ENCODE results near the gene SERINC2.
A peak's percentile ranks its signal among the peaks of the same experiment; 100 is the strongest.

The SERINC2 gene

DNA sequence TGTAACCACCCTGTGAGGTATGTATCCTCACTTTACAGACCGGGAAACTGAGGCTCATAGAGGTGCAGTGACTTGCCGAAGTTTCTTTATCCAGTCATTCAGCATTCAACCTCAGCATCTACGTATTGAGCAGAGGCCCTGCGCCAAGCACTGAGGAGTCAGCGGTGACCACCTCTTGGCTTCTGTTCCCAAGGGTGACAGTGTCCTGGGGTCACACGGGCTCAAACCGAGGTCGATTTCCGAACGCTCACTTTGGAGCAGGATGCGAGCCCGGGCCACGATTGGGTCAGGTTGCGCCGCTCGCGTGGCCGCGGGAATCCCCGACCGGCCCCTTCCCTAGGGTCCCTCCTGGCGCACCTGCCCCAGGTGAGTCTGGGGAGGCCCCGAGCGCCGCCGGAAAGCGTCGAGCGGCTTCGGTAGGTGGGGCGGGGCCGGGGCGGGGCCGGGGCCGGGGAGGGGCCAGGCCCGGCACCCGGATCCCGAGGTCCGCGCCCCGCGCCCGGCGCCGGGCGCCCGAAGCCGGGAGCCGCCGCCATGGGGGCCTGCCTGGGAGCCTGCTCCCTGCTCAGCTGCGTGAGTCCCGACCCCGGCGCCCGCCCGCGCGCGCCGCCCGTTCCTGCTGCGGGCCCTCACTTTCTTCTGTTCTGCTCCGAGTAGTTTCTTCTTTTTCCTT lies at the start of gene SERINC2:
TSS of gene SERINC2 (plus strand) at position 482 of the 673 bp plus-strand sequence. CDS start at position 535, 53 bp downstream.
- peak; percentile 28 for DNase-seq

DNA sequence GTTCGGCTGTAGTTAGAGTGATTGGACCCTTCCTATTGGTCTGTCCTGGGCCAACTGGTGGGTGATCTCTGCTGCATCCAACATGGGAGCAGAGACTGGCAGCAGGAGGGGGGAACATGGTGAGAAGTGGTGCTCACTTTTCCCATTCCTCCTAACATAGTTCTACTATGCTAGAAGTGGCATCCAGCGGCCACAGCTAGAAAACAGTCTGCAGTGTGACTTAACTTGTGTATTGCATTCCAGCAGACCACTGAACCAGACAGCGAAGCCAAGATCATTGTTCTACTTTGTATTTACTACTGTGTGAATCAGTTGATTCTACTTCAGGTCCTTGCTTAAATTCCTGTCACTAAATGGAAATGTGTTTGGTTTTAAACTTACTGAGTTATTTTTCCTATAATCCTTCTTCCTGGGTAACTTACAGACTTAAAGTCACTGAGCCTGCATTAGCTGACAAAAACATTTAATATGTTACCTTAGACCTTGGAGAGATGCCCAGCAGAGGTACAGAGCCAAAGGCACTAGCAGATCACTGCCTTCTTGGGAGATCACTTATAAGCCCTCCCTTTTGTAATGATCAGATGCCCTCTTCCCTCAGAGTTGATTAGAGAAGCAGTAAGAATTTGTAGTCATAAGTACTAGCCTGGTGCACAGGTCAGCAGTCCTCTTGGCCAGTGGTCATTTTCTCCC lies 48.3 kb upstream of the SERINC2 start:
- no peak for DNase-seq

DNA sequence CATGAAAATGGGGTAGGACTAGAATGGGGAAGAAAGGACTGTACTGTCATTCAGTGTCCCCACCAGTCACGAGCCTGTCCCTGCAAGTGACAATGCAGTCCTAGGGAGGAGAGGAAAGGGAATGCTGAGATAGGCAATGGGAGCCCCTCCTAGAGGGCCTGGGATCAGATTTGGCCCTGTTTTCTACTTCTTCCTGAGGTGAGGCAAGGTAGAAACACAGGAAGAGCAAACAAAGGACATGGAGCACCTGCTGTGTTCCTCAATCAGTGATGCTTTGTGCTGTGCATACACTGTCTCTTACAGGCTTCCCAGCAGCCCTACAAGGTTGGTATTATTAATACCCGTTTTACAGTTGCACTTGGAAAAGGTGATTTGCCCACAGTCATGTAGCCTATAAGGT lies 46.2 kb upstream of the SERINC2 start:
- no peak for DNase-seq

DNA sequence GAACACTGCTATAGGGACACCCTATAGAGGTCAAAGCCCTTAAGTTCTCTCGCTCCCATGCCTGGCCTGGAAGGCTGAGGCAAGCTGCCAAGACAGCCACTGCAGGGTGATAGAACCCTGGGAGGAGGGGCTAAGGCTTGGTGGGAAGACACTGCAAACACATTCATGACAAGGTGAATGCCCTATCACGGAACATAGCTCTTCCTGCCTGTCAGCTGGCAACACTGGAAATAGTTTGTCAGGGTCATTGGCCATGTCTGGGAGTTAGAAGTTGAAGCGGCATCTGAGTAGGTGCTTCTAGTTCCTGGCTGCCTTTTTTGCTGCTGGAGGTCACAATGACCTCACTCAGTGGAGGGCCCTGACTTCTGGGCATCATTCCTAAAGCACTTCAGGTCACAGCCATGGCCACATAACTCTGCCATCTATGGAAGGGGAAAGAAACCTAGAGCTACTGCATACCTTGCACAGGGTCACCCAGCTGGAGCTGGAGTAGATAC lies 44.4 kb upstream of the SERINC2 start:
- DNase-seq, result no peak

DNA sequence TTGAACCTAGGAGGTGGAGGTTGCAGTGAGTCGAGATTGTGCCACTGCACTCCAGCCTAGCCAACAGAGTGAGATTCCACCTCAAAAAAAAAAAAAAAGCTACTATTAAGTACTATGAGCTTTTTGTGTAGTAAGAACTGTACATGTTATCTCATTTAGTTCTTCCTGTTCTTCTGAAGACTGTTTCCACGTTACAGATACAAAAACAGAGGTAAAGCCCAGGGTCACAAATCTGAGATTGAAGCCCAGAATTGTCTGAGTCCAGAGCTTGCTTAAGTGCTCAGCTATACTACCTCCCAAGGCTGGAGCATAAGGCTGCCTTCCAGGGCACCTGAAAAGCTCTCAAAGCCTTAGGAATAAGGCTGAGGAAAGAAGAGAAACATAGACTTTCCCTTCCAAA lies 43.0 kb upstream of the SERINC2 start:
- DNase-seq, result no peak

DNA sequence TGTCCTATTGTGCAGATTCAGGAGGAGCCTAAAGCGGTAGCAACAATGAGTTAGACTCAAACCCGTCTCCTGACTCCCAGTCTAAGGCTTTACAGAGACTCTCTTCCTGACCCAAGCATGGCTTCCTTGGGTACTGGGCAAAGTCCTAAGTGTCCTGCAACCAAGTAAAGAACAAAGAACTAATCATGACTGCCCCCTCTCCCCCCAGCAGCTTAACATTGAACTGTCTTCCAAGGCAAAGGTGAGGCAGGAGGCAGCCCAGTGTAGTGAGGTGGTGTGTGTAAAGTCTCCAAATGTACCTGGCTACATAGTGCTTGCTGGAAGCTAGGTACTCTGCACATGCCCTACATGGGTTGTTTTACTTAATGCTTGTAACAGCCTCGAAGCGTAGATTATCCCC lies 42.4 kb upstream of the SERINC2 start:
- DNase-seq, result no peak

DNA sequence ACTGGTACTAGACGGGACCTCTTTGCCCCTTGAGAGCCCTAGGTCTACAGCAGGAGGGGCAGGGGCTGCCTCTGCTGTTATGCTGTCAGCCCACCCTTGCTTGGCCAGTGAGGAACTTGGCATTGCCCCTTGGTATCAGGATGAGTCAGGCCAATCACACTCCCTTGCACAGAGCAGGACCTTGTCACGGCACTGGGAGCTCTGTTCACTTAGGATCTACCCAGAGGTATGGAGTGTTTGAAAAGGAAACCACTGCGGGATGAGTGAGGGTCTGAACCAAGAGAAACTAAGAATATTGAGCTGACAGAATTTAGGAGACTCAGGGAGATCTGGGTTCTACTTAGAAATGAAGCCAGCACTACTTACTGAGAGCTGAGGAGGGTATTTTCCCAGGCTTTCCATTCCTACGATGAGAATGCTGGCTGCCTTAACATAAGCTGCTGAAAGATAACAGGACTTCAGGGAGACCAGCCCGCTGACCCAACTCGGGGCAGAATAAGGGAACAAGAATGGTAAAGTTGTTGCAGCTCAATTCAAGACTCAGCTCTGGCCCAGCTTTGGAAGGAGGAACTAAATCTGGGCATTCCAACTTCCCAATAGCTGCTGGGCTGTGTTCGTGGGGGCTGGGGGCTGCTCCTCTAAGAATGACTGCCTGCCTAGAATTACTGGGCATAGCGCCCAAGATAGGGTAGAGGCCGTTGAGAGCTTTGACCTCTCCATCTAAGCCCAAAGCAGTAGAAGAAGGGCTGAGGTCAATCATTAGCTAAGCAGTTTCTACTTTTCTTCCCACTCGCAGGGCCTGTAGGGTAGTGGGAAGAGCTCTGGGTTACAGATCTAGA lies 41.7 kb upstream of the SERINC2 start:
- no peak for DNase-seq

DNA sequence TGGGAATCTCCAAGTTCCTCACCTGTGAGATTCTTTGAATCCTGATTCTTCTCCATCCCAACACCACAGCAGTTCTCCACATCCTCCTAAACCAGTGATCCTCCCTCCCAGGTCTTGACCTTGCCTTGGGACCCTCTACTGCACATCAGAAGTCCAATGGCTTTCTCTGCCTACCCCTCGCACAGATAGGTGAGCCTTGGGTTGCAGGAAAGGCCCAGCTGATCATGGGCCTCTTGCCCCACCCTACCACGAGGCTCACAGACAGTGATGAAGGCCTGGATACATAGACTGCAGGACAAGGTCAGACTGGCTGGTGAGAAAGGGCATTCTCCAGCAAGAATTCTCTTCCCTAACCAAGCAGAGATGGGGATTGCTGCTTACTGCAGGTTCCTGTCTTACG lies 41.0 kb upstream of the SERINC2 start:
- no peak for DNase-seq

DNA sequence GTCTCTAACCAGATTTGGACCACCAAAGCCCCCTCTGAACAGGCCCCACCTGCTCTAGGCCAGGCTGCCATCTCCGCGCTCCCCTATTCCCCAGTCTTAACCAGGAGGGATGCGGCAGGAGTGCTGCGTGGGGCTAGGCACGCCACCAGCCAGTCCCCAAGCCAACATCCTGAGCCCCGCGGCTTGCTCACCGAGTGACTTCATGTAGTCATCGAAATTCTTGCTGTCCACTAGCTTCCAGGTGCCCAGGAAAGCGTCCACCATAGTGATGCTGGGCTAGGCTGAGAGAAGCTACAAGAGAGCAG lies 40.3 kb upstream of the SERINC2 start:
- no peak for DNase-seq

DNA sequence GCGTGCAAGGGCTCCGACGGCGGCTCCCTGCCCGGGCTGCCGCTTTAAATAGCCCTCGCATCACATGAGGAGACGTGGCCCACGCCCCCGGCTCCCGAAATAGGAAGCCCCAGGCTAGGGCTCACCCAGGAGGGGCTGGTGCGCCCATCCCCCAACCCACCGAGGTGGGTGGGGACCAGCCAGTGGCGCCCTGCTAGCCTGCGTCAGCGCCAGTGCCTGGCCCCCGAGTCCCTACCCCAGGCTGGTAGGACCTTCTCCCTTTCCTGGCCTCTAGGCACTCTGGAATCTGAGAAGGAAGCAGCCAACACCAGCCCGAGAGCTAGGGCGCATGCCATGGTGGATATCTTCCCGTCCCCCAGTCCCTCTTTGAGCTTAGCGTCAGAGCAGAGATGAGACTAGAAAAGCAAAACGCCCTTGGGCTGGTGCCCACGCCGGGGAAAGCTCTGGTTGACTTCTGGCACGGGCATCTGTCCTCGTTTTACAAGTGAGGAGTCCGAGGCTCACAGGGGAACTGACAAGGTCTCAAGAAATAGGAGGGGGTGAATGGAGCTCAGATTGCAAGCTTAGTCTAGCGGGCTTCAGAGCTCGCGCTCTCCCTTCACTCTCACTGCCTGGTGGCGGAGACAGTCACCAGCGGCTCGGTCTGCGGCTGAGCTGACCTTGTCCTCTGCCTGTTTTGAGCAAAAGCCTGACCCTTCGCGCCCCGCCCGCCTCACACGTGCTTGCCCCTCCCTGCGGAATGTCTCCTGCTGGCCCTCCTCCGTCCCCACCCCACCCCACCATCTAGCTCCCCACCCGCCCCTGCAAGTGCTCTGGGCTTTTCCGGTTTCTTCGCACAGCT lies 39.7 kb upstream of the SERINC2 start, which contains the start of gene FABP3:
TSS of gene FABP3 (minus strand) at position 21 of the 841 bp plus-strand sequence. CDS start 62 bp downstream, outside the sequence.
- DNase-seq, result peak; percentile 70

DNA sequence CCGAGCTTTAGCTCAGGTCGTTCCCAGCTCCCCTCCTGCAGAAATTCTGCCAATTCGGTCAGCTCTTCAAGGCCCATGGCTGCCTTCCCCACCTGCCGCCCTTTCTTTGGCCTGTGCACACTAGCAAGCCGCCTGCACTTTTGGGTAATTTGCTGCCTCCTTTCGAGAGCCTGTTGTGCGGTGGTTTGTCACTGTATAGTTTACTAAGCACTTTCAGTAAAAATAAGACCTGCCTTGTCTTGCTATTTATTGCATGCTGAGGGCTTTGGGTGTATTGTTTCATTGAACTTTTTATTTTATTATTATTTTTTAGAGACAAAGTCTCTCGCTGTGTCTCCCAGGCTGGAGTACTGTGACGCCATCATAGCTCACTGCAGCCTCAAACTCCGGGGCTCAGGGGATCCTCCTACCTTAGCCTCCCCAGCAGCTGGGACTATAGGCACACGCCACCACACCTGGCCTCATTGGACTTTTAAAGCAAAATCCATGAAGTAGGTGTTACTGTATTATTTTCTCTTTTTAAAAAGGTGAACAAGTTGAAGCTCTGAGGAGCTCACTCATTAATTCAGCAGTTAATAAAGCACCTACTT lies 39.0 kb upstream of the SERINC2 start:
- no peak for DNase-seq

DNA sequence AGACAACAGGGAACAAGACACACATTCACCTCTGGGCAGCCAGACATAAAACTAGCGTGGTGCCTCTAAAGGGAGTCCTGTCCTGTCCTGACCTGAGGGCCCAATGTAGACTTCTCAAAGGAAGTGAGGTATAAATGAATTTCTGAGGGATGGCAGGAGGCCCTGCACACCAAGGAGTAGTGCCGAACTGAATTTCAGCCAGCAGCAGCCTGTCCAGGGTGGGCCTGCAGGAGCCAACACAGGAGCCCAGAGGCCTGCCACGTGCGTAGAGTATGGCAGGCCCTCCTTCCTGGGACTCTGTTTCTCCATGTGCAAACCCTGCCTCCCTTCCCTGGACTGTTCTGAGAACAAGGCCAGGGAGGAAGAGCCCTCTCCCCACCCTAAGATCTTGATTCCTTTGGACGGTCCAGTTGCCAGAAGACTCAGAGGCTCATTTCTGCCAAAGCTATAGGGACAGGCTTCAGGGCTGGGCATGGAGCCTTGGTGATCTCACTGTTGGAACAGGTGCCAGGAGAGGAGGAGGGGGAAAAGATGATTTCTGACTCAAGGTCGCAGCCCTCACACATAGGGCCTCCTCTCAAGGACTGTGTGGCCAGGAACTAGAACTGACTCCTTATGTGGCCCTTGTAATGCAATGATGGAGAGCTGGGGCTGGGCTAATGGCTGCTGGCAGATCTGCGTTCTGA lies 38.4 kb upstream of the SERINC2 start:
- DNase-seq, result no peak

DNA sequence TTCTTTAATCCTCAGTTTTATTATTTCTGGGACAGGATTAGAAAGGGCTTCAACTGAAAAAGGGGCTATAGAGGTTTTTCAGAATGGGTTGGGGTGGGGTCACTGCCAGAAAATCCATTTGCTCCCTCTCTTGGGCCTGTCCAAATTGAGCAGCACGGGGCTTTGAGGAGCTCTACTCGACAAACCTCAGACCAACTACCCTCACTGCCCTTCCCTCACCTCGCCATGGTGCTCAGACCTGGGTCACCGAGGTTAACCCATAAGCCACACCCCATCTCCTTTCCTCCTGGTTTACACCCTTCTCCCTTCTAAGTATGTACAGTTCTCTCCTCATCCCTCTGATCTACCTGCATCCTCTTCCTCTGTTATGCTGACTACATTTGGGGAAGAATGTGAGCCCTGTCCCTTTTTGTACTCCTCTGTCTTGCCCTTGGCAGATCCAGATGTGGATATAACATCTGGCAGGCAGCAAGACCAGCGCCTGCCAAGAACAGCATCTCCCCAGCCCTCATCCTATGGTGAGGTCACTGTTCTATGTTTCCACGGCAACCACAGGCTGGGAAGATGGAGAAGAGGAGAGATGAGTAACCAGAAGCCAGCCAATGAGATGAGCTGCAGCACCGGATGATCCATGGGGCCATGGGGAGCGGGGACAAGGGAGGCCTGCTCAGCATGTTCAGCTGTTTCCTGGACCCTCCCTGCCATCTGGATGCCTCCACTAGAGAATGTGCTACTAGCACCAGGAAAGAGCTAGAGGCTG lies 36.5 kb upstream of the SERINC2 start:
- peak; percentile 91 for DNase-seq

DNA sequence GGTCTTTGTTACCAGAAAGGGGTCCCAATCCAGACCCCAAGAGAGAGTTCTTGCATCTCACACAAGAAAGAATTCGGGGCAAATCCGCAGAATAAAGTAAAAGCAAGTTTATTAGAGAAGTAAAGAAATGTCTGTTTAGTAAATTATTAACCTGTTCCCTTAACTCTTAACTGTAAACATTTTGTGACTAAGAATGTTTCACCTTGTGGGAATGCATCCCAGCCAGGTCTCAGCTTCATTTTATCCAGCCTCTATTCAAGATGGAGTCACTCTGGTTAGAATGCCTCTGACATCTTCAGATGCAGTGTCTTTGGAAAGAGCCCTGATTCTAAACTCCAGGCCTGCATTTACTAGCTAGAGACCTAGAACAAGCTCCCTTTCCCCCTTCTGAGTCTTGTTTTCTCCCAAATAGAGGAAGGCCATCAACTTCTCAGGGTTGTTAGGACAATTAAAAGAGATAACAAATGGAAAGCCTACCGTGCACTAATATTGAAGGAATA lies 35.6 kb upstream of the SERINC2 start:
- no peak for DNase-seq

DNA sequence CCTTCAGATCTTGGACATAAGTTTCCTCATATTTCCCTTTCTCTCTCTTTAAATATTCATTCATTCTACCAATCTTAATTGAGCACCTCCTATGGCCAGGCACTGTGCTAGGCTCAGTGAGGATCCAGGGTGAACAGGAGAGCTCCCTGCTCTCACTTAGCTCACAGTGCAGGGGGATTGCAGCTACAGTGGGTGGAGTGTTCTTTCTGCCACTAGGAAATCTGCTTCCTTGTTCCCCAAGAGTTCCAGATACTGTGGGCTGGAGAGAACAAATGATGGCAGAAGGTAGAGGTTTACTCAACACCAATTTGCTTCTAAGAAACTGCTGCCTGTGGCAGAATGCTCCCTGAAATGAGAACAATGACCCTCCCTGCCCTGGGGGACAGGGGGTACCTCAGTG lies 35.0 kb upstream of the SERINC2 start:
- DNase-seq, result no peak

DNA sequence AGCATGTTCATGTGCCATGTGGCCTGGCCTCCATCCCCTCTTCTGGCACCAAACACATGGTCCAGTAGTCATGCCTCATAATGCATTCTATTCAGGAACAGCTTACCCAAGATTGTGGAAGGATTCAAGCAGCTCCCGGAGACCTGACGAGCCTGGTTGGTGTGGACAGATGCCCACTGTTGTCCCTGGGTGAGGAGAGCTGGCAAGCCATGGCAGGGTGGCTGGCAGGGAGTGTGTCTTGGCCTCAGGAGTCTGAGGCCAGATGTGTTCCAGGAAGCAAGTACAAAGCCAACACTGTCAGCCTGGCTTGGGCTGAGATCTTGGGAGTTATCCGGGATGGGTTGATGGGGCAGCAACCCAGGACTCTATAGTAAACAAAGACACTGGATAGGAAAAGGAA lies 32.8 kb upstream of the SERINC2 start:
- peak; percentile 47 for DNase-seq

DNA sequence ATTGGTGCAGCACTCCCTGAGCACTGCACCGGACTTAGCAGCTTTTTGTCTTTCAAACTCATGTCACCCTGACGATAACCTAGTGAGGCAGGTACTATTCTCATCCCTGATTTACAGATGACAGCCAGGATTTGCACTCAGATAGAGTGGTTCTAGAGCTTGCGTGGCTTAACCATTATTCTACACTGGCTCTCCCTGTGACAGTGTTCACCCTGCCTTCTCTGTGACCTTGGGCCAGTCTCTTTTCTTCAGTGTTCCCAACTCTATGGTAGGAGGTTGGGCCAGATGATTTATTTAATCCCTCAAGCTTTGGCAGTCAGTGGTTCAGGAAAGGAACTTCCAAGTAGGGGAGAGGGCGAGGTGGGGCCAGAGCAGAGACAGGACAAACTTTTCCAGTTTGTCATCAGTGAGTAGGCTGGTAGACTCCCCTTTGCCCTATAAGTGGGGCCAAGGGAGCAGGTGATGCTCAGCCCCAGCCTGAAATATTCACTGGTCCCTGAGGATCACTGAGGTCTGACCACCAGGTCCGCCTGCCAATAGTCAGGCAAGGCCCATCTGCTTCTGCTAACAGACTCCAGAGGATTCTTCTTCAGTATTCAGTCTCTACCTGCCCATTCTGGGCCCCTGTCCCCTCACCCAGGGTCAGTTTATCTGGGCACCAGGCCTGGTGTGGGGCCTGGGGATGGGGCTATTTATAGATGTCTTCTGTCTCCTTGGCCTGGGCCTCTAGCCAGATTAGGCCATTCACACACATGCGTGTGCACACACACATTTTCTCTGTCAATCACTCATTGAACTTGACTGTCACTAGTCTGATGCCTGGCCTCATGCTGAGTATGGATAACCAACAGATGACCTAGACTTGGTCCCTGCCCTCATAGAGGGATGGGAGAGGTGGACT lies 31.4 kb upstream of the SERINC2 start:
- DNase-seq, result peak; percentile 53

DNA sequence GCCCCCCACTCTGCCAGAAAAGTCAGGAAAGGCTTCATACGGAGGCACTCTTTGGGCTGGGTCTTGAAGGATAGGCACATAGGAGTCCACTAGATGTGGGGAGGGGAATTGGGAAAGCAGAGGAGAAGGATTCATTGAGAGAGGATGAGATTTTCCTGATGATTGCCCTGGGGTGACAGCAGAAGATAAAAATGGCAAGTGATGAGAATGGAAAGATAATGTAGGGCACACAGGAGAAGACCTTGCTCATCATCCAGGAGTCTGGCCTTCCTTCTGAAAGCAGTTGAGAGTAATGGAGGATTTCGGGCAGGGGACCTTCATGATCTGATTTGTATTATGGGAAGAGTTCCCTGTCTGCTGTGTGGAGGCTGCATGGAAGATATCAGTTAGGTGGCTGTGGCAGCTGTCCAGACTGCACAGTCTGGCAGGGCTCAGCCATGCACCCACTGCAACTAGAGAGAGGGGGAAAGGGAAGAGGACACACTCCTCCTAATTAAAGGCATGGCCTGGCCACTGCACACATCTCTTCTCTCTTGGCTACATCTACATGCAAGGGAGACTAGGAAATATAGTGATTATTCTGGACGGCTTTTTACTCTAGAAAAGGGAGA lies 30.5 kb upstream of the SERINC2 start:
- DNase-seq, result peak; percentile 75

DNA sequence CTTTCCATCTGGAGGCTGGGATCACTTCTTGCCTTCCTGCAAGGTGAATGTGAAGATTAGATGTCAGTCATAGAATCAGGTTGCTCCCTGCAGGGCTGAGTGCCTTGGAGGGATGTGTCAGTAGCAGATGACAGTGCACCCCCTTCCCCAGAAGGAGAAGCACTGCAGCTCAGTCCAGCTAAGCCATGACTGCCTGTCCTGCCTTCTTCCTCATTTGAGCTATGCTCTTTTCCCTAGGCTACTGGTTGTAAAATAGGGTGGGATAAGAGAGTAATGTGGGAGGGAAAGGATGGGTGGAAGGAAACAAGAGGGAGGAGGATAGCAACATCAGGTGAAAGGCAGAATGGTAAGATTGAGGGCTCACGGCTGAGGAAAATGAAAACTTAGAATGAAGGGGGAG lies 29.0 kb upstream of the SERINC2 start:
- DNase-seq, result peak; percentile 69
